GM12801 (cell line): ENCODE data around the gene R3HDM4.

ENCODE experiments used
- TF ChIP-seq, protein P1 (sequence below): IDR thresholded peaks from one replicate; pipeline ENCODE4 v1.5.1; 2011; ENCODE audit warnings: control low read depth; ENCODE audit not compliant: insufficient read length; ENCODE audit errors: extremely low read depth

Gene R3HDM4

GRCh38 chr19:911197-912033, 1.6 kb downstream of the R3HDM4 start:
- TF ChIP-seq, protein P1, sequence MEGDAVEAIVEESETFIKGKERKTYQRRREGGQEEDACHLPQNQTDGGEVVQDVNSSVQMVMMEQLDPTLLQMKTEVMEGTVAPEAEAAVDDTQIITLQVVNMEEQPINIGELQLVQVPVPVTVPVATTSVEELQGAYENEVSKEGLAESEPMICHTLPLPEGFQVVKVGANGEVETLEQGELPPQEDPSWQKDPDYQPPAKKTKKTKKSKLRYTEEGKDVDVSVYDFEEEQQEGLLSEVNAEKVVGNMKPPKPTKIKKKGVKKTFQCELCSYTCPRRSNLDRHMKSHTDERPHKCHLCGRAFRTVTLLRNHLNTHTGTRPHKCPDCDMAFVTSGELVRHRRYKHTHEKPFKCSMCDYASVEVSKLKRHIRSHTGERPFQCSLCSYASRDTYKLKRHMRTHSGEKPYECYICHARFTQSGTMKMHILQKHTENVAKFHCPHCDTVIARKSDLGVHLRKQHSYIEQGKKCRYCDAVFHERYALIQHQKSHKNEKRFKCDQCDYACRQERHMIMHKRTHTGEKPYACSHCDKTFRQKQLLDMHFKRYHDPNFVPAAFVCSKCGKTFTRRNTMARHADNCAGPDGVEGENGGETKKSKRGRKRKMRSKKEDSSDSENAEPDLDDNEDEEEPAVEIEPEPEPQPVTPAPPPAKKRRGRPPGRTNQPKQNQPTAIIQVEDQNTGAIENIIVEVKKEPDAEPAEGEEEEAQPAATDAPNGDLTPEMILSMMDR, result no peak

DNA sequence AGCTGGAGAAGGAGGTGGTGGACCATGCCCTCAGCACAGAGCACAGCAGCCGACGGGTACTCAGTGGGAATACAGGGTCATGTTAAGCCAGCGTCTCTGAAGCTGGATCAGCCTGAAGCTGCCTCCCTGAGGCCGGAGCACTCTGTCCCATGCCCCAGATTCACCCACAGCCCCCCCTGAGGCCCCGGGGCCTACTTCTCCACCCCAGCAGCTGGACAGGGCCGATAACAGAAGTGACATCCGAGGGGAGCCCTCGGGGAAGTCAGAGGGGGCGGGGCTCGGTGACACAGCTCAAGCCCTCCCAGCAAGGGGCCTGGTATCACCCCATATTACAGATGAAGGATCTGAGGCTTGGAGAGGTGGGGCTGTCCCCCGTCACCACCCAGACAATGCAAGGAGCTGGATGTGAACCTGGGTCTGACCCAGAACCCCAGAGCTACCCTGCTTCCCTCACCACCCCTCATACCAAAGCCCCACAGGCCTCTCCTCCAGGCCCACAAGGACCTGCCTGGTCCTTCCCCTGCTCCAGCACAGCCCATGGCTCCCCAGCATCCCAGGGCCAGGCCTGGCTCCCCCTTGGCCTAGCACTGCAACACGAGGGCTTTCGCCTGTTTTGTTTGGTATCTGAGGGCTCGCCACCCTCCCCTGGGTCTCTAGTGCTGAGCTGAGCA, 5.7 kb downstream of the R3HDM4 start:
- TF ChIP-seq, protein P1, result no peak

DNA sequence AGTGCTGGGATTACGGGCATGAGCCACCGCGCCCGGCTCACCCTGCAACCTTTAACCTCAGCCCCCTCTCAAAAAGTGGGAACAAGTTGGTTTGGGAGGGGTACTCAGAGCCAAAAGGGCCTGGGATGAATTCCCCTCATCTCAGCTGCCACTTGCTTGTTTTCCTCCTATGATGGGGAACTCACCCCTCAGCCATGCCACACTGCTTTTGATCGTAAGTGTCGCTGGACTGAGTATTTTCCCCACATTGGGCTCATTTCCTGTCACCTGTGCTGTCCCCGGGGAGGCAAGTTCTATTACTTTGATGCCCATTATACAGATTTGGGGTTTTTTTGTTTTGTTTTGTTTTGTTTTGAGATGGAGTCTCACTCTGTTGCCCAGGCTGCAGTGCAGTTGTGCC, 6.5 kb downstream of the R3HDM4 start:
- TF ChIP-seq, protein P1, result no peak

- TF ChIP-seq, protein P1, result no peak
Measured at GRCh38 chr19:904545-904944, 8.5 kb downstream of the R3HDM4 start.

DNA sequence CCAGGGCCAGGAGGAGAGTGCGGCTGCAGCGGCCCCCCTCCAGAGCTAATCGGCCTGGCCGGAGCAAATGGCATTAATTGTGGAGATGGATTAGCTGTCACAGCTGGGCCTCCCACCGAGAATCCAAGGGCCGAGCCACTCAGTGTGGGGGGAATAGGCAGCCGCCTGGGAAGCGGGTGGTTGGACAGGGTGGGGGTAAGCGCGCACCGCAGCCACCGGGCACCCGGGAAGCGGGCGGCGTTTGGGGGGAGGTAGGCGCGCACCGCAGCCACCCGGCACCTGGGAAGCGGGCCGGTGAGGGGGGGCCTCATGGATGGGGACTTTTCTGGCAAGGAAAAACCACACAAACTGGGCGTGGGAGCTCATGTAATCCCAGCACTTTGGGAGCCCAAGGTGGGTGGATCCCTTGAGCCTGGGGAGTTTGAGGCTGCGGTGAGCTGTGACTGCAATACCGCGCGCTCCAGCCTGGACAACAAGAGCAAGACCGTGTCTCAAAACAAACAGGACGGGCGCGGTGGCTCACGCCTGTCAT, 9.7 kb downstream of the R3HDM4 start:
- TF ChIP-seq, protein P1, result no peak

DNA sequence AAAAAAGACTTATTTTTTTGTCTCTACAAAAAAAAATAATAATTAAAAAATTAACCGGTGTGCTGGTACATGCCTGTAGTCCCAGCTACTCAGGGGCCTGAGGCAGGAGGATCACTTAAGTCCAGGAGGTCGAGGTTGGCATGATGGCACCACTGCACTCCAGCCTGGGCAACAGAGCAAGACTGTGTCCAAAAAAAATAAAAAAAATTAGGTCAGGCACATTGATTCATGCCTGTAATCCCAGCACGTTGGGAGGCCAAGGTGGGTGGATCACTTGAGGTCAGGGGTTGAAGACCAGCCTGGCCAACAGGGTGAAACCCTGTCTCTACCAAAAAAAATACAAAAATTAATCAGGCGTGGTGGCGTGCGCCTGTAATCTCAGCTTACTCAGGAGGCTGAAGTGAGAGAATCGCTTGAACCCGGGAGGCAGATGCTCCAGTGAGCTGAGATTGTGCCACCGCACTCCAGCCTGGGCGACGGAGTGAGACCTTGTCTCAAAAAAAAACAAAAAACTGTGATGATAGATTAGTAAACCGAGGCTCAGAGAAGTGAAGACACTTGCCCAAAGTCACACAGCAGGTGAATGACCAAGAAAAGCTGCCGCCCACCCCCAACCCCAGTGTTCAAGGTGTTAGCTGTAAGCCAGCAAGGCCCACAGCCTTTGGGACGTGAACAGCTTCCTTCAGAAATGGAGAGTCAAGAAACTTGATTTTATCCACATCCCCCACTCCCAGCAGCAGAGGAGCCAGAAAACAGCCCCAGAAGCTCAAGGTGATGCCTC, 10.4 kb downstream of the R3HDM4 start:
- TF ChIP-seq, protein P1, result no peak

DNA sequence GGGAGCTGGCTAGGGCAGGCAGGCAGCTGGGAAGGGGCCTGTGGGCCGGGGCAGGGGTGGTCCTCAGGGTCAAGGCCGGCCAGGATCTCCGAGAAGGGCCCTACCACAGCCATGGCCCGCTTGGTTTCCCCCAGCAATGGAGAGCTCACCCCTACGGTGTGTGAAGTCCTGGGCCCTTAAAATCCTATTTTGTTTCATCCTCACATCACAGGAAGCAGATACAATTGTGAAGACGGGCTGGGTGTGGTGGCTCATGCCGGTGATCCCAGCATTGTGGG, 11.0 kb downstream of the R3HDM4 start:
- TF ChIP-seq, protein P1, result no peak
